Ishikawa (cell line): ENCODE data around the gene COX10.

ENCODE experiments used
- CEBPB ChIP-seq: IDR thresholded peaks from 2 replicates; pipeline ENCODE4 v1.6.1; 2012
- CREB1 ChIP-seq: IDR thresholded peaks from 2 replicates; pipeline ENCODE4 v1.6.1; 2012; ENCODE audit warnings: low read depth
- EGR1 ChIP-seq: IDR thresholded peaks from 2 replicates; pipeline ENCODE4 v1.6.1; 2012
- EP300 ChIP-seq: IDR thresholded peaks from 2 replicates; pipeline ENCODE4 v1.6.1; 2012; ENCODE audit warnings: borderline replicate concordance
- FOXM1 ChIP-seq: IDR thresholded peaks from 2 replicates; pipeline ENCODE4 v1.6.1; 2012; ENCODE audit warnings: low read depth, borderline replicate concordance
- MAX ChIP-seq: IDR thresholded peaks from 2 replicates; pipeline ENCODE4 v1.6.1; 2012
- NFIC ChIP-seq: IDR thresholded peaks from 2 replicates; pipeline ENCODE4 v1.6.1; 2012
- RAD21 ChIP-seq: IDR thresholded peaks from 2 replicates; pipeline ENCODE4 v1.6.1; 2012; ENCODE audit warnings: low read depth
- REST ChIP-seq: IDR thresholded peaks from 2 replicates; pipeline ENCODE4 v1.6.1; 2012; ENCODE audit warnings: low read depth, mild to moderate bottlenecking
- TAF1 ChIP-seq: IDR thresholded peaks from 2 replicates; pipeline ENCODE4 v1.6.1; 2012; ENCODE audit warnings: low read depth, mild to moderate bottlenecking
- TCF12 ChIP-seq: IDR thresholded peaks from 2 replicates; pipeline ENCODE4 v1.6.1; 2012; ENCODE audit warnings: low read depth
- TEAD4 ChIP-seq: IDR thresholded peaks from 2 replicates; pipeline ENCODE4 v1.6.1; 2012
- USF1 ChIP-seq: IDR thresholded peaks from 2 replicates; pipeline ENCODE4 v1.6.1; 2012
- YY1 ChIP-seq: IDR thresholded peaks from 2 replicates; pipeline ENCODE4 v1.6.1; 2012; ENCODE audit warnings: low read depth
- ZBTB7A ChIP-seq: IDR thresholded peaks from 2 replicates; pipeline ENCODE4 v1.6.1; 2012; ENCODE audit warnings: low read depth

The COX10 gene

GRCh38 chr17:14121952-14122351 lies 52.6 kb downstream of the COX10 start:
- TF ChIP-seq EP300: no peak
- no peak for TF ChIP-seq YY1
- no peak for TF ChIP-seq CREB1
- TF ChIP-seq TAF1: no peak
- TF ChIP-seq RAD21: no peak
- no peak for TF ChIP-seq CEBPB
- TF ChIP-seq TCF12: no peak
- TF ChIP-seq USF1: no peak

- no peak for TF ChIP-seq EGR1
- TF ChIP-seq MAX: no peak
- no peak for TF ChIP-seq CREB1
- no peak for TF ChIP-seq YY1
- TF ChIP-seq EP300: no peak
- no peak for TF ChIP-seq FOXM1
- TF ChIP-seq RAD21: no peak
Observed at GRCh38 chr17:14123619-14124278, 54.4 kb downstream of the COX10 start.

GRCh38 chr17:14124854-14125253 lies 55.5 kb downstream of the COX10 start:
- TF ChIP-seq YY1: no peak
- TF ChIP-seq USF1: no peak
- TF ChIP-seq REST: no peak
- TF ChIP-seq EGR1: no peak
- no peak for TF ChIP-seq TAF1
- TF ChIP-seq FOXM1: no peak

GRCh38 chr17:14125518-14126137 lies 56.3 kb downstream of the COX10 start:
- no peak for TF ChIP-seq TAF1
- no peak for TF ChIP-seq FOXM1
- no peak for TF ChIP-seq TEAD4
- no peak for TF ChIP-seq USF1
- no peak for TF ChIP-seq EP300
- no peak for TF ChIP-seq MAX
- no peak for TF ChIP-seq EGR1
- TF ChIP-seq CREB1: no peak
- no peak for TF ChIP-seq TCF12
- no peak for TF ChIP-seq RAD21

- TF ChIP-seq TCF12: no peak
- no peak for TF ChIP-seq EP300
- no peak for TF ChIP-seq TAF1
- TF ChIP-seq USF1: no peak
- no peak for TF ChIP-seq NFIC
- TF ChIP-seq CEBPB: no peak
- no peak for TF ChIP-seq RAD21
- no peak for TF ChIP-seq FOXM1
- no peak for TF ChIP-seq MAX
- TF ChIP-seq EGR1: no peak
- TF ChIP-seq YY1: no peak
Observed at GRCh38 chr17:14133104-14133503, 63.8 kb downstream of the COX10 start.

- no peak for TF ChIP-seq CREB1
- no peak for TF ChIP-seq REST
- TF ChIP-seq MAX: no peak
- no peak for TF ChIP-seq ZBTB7A
- TF ChIP-seq EP300: no peak
- no peak for TF ChIP-seq FOXM1
- TF ChIP-seq YY1: no peak
- no peak for TF ChIP-seq EGR1
- no peak for TF ChIP-seq CEBPB
- no peak for TF ChIP-seq TEAD4
- TF ChIP-seq TAF1: no peak
Observed at GRCh38 chr17:14134456-14134855, 65.2 kb downstream of the COX10 start.
